Endothelial cell of umbilical vein (primary cell): ENCODE results near the gene ATP5PO.

Experiments used
- CTCF ChIP-seq, 2 donors: IDR thresholded peaks; 1 replicate in 1 of 2; 2 replicates in 1 of 2; pipeline ENCODE4 v1.5.1; 2011; ENCODE audit warnings: low read length in 2 of 2, mild to moderate bottlenecking in 2 of 2, moderate library complexity in 2 of 2, control low read depth in 1 of 2, inconsistent platforms in 1 of 2, low read depth in 1 of 2; ENCODE audit not compliant: insufficient read depth in 1 of 2; ENCODE audit errors: extremely low read depth in 1 of 2
- EZH2 ChIP-seq: IDR thresholded peaks from 2 replicates; pipeline ENCODE4 v1.6.1; 2012; ENCODE audit warnings: borderline replicate concordance, low read depth, mild to moderate bottlenecking, moderate library complexity, low read length, inconsistent platforms; ENCODE audit not compliant: severe bottlenecking
- FOS ChIP-seq: IDR thresholded peaks from 2 replicates; pipeline ENCODE4 v1.6.1; 2011; ENCODE audit warnings: mild to moderate bottlenecking, low read length, moderate library complexity, borderline replicate concordance; ENCODE audit not compliant: insufficient read depth
- GATA2 ChIP-seq: IDR thresholded peaks from 2 replicates; pipeline ENCODE4 v1.7.0; 2011; ENCODE audit warnings: low read depth, mild to moderate bottlenecking, moderate library complexity, mixed read lengths, low read length; ENCODE audit not compliant: insufficient read length, insufficient read depth
- JUN ChIP-seq: IDR thresholded peaks from 2 replicates; pipeline ENCODE4 v1.6.1; 2011; ENCODE audit warnings: borderline replicate concordance, low read depth; ENCODE audit not compliant: insufficient read length, insufficient read depth
- MAX ChIP-seq: IDR thresholded peaks from 2 replicates; pipeline ENCODE4 v1.6.1; 2011; ENCODE audit not compliant: insufficient read depth, insufficient read length
- POLR2A ChIP-seq: IDR thresholded peaks from 2 replicates; pipeline ENCODE4 v1.6.1; 2012; ENCODE audit warnings: low read depth, mild to moderate bottlenecking, control low read depth, low read length
- POLR2AphosphoS5 ChIP-seq: IDR thresholded peaks from 2 replicates; pipeline ENCODE4 v1.6.1; 2012; ENCODE audit warnings: low read depth, mild to moderate bottlenecking, control low read depth, low read length, moderate library complexity; ENCODE audit not compliant: insufficient read depth

GRCh38 chr21:33869873-33870272 is 45.7 kb downstream of the ATP5PO start:
- TF ChIP-seq FOS (no peak), POLR2AphosphoS5 (no peak), CTCF (IDR thresholded peaks at IDR 0.05; ENCODE audit: extremely low read depth in 1 of 2, insufficient read depth in 1 of 2, low read depth in 1 of 2, low read length in 2 of 2) (no peak), EZH2 (no peak), POLR2A (no peak), GATA2 (no peak), JUN (no peak), MAX (no peak)
